ENCODE results near the gene MPRIP. TPM values are rescaled to one million over a fixed set of nuclear protein-coding genes. Genes with fewer than 3 reads are reported as not detected.
"Not testable (repeated sequence)": the region's sequence is repeated elsewhere in the genome, so short reads cannot be mapped to it uniquely, and the experiment has no call there.

MPRIP gene
- total RNA-seq, 1 donor, result 86.5 TPM

- no peak overlapping the region for H3K4me3 ChIP-seq (ENCODE audit: low read depth, low read length)
- no peak for DNase-seq (ENCODE audit: low read depth)
Observed at GRCh38 chr17:17015230-17015629, 27.0 kb upstream of the MPRIP start.

GRCh38 chr17:17016199-17017197, 25.8 kb upstream of the MPRIP start:
- not testable (repeated sequence) for DNase-seq (ENCODE audit: low read depth); H3K4me3 ChIP-seq (ENCODE audit: low read depth, low read length)

More at GRCh38 chr17:17015230-17015629, 27.0 kb upstream of the MPRIP start:
- TF ChIP-seq CTCF (IDR thresholded peaks at IDR 0.05; ENCODE audit: insufficient read depth, low read length), result no peak

- no peak for DNase-seq (ENCODE audit: low read depth)
- no peak for TF ChIP-seq CTCF (IDR thresholded peaks at IDR 0.05; ENCODE audit: insufficient read depth, low read length)
- H3K4me3 ChIP-seq (ENCODE audit: low read depth, low read length), result no peak overlapping the region
Observed at GRCh38 chr17:17017343-17018014, 24.8 kb upstream of the MPRIP start.

- no peak overlapping the region for H3K4me3 ChIP-seq (ENCODE audit: low read depth, low read length)
- no peak for TF ChIP-seq CTCF (IDR thresholded peaks at IDR 0.05; ENCODE audit: insufficient read depth, low read length)
- no peak for DNase-seq (ENCODE audit: low read depth)
Observed at GRCh38 chr17:17018021-17018441, 24.2 kb upstream of the MPRIP start.

GRCh38 chr17:17018612-17019429, 23.4 kb upstream of the MPRIP start:
- TF ChIP-seq CTCF (IDR thresholded peaks at IDR 0.05; ENCODE audit: insufficient read depth, low read length), result no peak
- DNase-seq (ENCODE audit: low read depth), result no peak
- H3K4me3 ChIP-seq (ENCODE audit: low read depth, low read length), result no peak overlapping the region

- H3K4me3 ChIP-seq (ENCODE audit: low read depth, low read length), result no peak overlapping the region
- DNase-seq (ENCODE audit: low read depth), result no peak
- no peak for TF ChIP-seq CTCF (IDR thresholded peaks at IDR 0.05; ENCODE audit: insufficient read depth, low read length)
Observed at GRCh38 chr17:17019430-17019762, 22.9 kb upstream of the MPRIP start.
